ENCODE results near the gene HSD17B2.
A peak's percentile ranks its signal among the peaks of the same experiment; 100 is the strongest.

DNA sequence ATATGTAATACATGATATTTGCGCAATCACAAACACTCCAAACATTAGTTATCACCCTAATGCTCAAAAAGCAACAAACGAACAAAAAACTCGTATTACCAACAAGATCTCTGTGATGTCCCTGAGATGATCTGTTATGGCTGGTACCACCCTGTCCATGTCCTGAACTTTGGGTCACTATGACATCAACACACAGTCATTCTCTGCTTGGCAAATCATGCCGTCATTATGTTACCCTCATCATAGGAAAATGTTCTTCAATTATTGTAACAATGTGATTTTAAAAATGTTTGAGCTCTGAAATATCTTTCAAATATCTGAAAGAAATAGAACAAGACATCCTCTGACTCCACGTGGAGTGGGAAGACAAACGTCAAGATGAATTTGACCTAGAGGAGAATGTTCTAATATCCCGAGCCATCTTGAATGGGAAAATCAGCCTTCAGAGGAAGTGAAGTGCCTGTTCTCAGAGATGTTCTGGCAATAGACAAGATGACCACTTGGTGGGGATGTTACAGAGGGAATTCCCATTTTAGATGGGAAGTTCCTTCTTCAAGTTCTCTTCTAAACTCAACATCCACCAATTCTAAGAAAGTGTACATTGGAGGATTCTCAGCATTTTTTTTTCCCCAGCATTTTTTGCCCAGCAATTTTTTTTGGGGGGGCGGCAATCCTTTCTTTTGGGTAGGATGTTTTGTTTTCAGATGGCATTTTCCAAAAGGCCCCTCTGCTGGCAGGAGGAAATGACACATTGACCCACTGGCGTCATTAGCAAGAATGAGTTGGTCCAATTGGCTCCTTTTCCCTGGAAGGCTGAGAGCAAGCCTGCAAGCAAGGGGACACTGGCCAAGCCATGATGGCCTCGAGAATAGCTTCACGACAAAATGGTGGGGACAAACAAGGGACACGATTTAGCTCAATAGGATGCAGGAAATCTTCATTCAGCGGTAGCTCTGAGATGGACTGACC is 3.7 kb upstream of the HSD17B2 start:
- TF ChIP-seq TAF1 (conservative IDR thresholded peaks at IDR 0.05) (no peak), CTCF (IDR thresholded peaks at IDR 0.05; ENCODE audit: low read depth, low read length, missing input control) (peak; percentile 69), NR2F2 (IDR thresholded peaks at IDR 0.05) (no peak), JUND (IDR thresholded peaks at IDR 0.05) (peak in 1 of 2 donors; percentile 7), SP1 (IDR thresholded peaks at IDR 0.05) (no peak)
